ENCODE data around the gene CNPPD1.

Gene CNPPD1

GRCh38 chr2:219158025-219158424 lies 18.7 kb downstream of the CNPPD1 start:
- DNase-seq = no peak

GRCh38 chr2:219157396-219157795 lies 19.3 kb downstream of the CNPPD1 start:
- DNase-seq = no peak

GRCh38 chr2:219155054-219155644 lies 21.6 kb downstream of the CNPPD1 start:
- DNase-seq = no peak

GRCh38 chr2:219149667-219150066 lies 27.1 kb downstream of the CNPPD1 start:
- DNase-seq = no peak

- DNase-seq = no peak
Measured at GRCh38 chr2:219142329-219142728, 34.4 kb downstream of the CNPPD1 start.

GRCh38 chr2:219140722-219141121 lies 36.0 kb downstream of the CNPPD1 start:
- no peak for DNase-seq

- no peak for DNase-seq
Measured at GRCh38 chr2:219133976-219134375, 42.7 kb downstream of the CNPPD1 start.

GRCh38 chr2:219131744-219132143 lies 45.0 kb downstream of the CNPPD1 start:
- DNase-seq = no peak

- DNase-seq = no peak
Measured at GRCh38 chr2:219131327-219131726, 45.4 kb downstream of the CNPPD1 start.

- no peak for DNase-seq
Measured at GRCh38 chr2:219129589-219129988, 47.1 kb downstream of the CNPPD1 start.

GRCh38 chr2:219128396-219128795 lies 48.3 kb downstream of the CNPPD1 start:
- DNase-seq = no peak

- DNase-seq = no peak
Measured at GRCh38 chr2:219127037-219127635, 49.6 kb downstream of the CNPPD1 start.

GRCh38 chr2:219126555-219126954 lies 50.2 kb downstream of the CNPPD1 start:
- no peak for DNase-seq

- no peak for DNase-seq
Measured at GRCh38 chr2:219125886-219126270, 50.8 kb downstream of the CNPPD1 start.

- DNase-seq = no peak
Measured at GRCh38 chr2:219125225-219125885, 51.4 kb downstream of the CNPPD1 start.

- no peak for DNase-seq
Measured at GRCh38 chr2:219124381-219125110, 52.2 kb downstream of the CNPPD1 start.

GRCh38 chr2:219123356-219124135 lies 53.2 kb downstream of the CNPPD1 start:
- no peak for DNase-seq

GRCh38 chr2:219122202-219122980 lies 54.3 kb downstream of the CNPPD1 start:
- no peak for DNase-seq
